NB4 (cell line): Measurements from ENCODE around the gene CPNE6.

Source experiments
- CTCF ChIP-seq: IDR thresholded peaks from one replicate; pipeline ENCODE4 v1.5.1; 2012; ENCODE audit warnings: low read depth, low read length
- MAX ChIP-seq: IDR thresholded peaks from 2 replicates; pipeline ENCODE4 v1.6.1; 2011; ENCODE audit warnings: low read depth, low read length
- MYC ChIP-seq: IDR thresholded peaks from 2 replicates; pipeline ENCODE4 v1.6.1; 2011; ENCODE audit warnings: low read depth, low read length
- POLR2A ChIP-seq: IDR thresholded peaks from 2 replicates; pipeline ENCODE4 v1.6.1; 2011; ENCODE audit warnings: mild to moderate bottlenecking; ENCODE audit not compliant: insufficient read length; ENCODE audit errors: extremely low read depth

- TF ChIP-seq CTCF (no peak), POLR2A (no peak), MYC (no peak), MAX (no peak)
These were observed 30.7 kb upstream of the CPNE6 start for GRCh38 chr14:24040692-24041091.
